Measurements from ENCODE around the gene MYO1E.
"Not testable (repeated sequence)": the region's sequence is repeated elsewhere in the genome, so short reads cannot be mapped to it uniquely, and the experiment has no call there.

Gene MYO1E

GRCh38 chr15:59291213-59291549 is 81.5 kb downstream of the MYO1E start:
- no peak for DNase-seq (ENCODE audit: low spot score)

GRCh38 chr15:59290295-59291212 is 82.1 kb downstream of the MYO1E start:
- no peak for DNase-seq (ENCODE audit: low spot score)

GRCh38 chr15:59289574-59289973 is 83.1 kb downstream of the MYO1E start:
- DNase-seq (ENCODE audit: low spot score): no peak

GRCh38 chr15:59283717-59284391 is 88.8 kb downstream of the MYO1E start:
- DNase-seq (ENCODE audit: low spot score): no peak

GRCh38 chr15:59282515-59283337 is 89.9 kb downstream of the MYO1E start:
- no peak for DNase-seq (ENCODE audit: low spot score)

GRCh38 chr15:59281699-59282098 is 91.0 kb downstream of the MYO1E start:
- DNase-seq (ENCODE audit: low spot score): no peak

- no peak for DNase-seq (ENCODE audit: low spot score)
These were observed 91.8 kb downstream of the MYO1E start for GRCh38 chr15:59280855-59281254.

GRCh38 chr15:59280292-59280691 is 92.4 kb downstream of the MYO1E start:
- not testable (repeated sequence) for DNase-seq (ENCODE audit: low spot score)

- DNase-seq (ENCODE audit: low spot score): no peak
These were observed 93.6 kb downstream of the MYO1E start for GRCh38 chr15:59279023-59279422.

- peak; percentile 40 for DNase-seq (ENCODE audit: low spot score)
These were observed 94.6 kb downstream of the MYO1E start for GRCh38 chr15:59278120-59278519.

- no peak for DNase-seq (ENCODE audit: low spot score)
These were observed 96.2 kb downstream of the MYO1E start for GRCh38 chr15:59276225-59277178.

GRCh38 chr15:59274126-59274970 is 98.3 kb downstream of the MYO1E start:
- peak; percentile 38 for DNase-seq (ENCODE audit: low spot score)

GRCh38 chr15:59273234-59273633 is 99.4 kb downstream of the MYO1E start:
- no peak for DNase-seq (ENCODE audit: low spot score)

- no peak for DNase-seq (ENCODE audit: low spot score)
These were observed 101.0 kb downstream of the MYO1E start for GRCh38 chr15:59271595-59272201.

GRCh38 chr15:59268852-59269407 is 103.7 kb downstream of the MYO1E start:
- DNase-seq (ENCODE audit: low spot score): no peak

- DNase-seq (ENCODE audit: low spot score): peak; percentile 60
These were observed 104.4 kb downstream of the MYO1E start for GRCh38 chr15:59268168-59268851.

GRCh38 chr15:59266028-59266427 is 106.6 kb downstream of the MYO1E start:
- no peak for DNase-seq (ENCODE audit: low spot score)

- DNase-seq (ENCODE audit: low spot score): no peak
These were observed 110.4 kb downstream of the MYO1E start for GRCh38 chr15:59262316-59262715.

- DNase-seq (ENCODE audit: low spot score): no peak
These were observed 112.6 kb downstream of the MYO1E start for GRCh38 chr15:59260090-59260489.

Data from kidney capillary endothelial cell (primary cell).